IPS-11a (cell line): ENCODE data around the gene PEX11G.
"Not testable (repeated sequence)": the region's sequence is repeated elsewhere in the genome, so short reads cannot be mapped to it uniquely, and the experiment has no call there.

Experiments
- H3K4me3 ChIP-seq: one replicate; pipeline ENCODE4 v1.5.1; 2013; ENCODE audit warnings: low read depth, low read length, control low read depth

The PEX11G gene

DNA sequence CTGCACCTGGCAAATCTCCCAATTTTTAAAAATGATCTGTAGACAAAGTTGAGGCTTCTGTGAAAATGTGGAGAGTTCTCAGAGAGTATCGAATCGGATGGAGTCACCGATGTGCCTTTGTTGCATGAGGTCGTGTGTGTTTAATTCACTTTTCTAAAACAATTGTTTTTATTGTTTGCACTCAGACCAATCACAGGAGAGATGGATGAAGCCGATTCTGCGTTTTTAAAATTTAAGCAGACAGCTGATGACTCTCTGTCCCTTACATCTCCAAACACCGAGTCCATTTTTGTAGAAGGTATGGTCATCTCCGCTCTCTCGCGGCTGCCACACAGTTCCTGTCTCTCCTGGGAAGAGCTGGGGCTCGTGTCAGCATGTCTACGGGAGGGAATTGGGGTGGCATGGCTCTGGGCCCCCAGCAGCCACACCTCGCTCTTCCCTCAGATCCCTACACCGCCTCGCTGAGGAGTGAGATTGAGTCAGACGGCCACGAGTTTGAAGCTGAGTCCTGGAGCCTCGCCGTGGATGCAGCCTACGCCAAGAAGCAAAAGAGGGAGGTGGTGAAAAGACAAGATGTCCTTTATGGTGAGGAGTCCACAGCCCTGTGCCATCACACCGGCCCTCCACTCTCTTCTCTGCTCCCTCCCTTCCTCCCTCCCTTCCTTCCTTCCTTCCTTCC is 47.2 kb downstream of the PEX11G start:
- H3K4me3 ChIP-seq: no peak overlapping the region

DNA sequence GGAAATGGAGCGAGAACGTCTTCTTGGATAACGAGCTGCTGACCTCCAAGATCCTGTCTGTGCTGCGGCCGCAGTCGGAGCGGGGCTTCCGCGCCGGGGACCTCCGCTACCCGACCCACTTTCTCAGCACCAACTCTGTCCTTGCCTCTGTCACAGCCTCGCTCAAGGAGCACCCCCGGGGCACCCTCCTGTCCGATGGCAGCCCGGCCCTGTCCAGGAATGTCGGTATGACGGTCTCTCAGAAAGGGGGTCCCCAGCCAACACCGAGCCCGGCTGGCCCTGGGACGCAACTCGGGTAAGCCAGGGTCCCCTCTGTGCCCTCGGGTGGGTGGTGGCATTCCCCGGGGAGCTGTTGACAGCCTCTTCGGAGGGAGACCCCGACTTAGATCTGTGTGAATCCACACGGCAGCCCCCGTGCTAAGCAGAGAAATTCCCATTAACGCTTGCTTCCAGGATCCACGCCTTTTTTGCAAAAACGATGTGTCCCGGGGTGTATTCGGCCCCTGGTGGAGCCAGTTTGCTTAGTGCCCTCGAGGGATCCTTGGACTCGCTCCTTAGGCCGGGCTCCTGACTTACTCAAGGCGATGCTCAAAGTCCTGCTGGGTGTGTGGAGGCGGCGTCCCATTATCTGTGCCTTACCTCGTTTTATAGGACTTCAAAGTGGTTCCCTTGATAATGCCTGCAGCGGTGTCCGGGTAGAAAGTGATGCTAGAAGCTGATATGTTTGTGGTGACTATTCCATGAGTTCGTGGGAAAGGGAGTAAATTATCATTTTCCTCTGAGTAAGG is 48.5 kb downstream of the PEX11G start:
- no peak overlapping the region for H3K4me3 ChIP-seq

DNA sequence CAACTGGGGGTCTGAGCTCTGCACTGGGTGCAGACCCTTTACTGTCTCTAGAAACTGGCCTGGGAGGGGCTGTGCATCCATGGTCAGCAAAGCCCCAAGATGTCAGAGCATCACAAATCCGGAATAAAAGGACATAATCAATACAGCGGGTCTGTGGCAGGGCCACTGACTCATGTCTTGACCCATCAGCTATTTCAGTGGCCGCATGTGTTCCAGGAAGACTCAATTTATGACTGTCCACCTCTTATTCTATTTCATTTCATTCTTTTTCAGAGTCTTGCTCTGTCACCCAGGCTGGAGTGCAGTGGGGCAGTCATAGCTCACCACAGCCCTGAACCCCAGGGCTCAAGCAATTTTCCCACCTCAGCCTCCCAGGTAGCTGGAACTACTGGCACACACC is 53.2 kb downstream of the PEX11G start:
- no peak overlapping the region for H3K4me3 ChIP-seq

DNA sequence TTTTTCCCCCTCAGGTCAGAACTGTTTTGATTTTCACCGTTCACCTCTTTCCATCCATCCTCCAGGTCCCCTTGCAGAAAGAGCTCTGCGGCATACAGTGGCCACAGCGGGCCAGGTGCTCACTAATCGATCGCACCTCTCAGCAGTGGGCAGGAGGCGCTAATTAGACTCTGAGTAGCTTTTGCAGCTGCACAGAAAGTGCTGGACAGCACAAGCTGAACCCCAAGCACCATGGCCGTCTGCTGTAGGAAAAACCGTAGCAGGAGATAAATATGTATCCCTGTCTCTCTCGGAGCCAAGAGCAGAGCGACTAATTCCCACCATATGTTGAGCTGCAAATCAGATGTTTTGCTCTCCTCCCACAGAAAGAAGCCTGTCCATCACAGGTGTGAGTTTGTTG is 54.4 kb downstream of the PEX11G start:
- no peak overlapping the region for H3K4me3 ChIP-seq

DNA sequence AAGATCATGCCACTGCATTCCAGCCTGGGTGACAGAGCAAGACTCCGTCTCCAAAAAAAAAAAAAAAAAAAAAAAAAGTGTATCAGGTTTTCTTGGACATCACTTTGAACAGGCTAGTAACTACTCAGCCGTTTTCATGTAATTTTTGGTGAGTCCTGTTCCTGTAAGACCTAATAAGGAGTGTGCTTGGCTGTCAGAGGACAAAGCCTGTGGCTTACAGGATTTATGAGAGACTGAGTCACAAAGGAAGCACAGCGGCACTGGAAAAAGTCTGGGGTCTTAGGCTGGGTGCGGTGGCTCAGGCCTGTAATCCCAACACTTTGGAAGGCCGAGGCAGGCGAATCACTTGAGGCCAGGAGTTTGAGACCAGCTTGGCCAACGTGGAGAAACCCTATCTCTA is 55.4 kb downstream of the PEX11G start:
- not testable (repeated sequence) for H3K4me3 ChIP-seq

DNA sequence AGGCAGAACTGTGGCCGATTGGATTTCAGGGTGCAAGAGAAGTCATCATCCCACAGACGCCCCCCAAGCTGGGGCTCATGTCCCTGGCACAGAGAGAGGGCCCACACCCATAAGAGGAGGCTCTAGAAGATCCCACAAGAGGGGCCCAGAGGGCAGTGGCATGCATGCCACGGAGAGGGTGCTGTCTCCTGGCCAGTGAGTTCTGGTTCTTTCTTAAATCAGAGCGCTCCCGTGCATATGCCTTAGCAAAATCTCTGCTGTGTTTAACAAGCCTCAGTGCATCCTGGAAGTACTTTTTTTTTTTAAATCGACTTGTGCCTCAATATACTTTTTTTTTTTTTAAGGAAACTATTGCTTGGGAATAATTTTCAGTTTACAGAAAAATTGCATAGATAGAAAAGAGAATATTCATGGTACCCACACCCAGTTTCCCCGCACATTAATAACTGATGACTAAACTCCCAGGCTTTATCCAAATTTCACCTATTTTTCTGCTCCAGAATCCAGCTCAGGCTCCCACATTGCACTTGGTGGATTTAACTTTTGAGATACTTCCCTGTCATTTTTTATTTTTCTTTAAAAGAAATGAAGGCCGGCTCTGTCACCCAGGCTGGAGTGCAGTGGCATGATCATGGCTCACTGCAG is 59.1 kb downstream of the PEX11G start:
- no peak overlapping the region for H3K4me3 ChIP-seq

DNA sequence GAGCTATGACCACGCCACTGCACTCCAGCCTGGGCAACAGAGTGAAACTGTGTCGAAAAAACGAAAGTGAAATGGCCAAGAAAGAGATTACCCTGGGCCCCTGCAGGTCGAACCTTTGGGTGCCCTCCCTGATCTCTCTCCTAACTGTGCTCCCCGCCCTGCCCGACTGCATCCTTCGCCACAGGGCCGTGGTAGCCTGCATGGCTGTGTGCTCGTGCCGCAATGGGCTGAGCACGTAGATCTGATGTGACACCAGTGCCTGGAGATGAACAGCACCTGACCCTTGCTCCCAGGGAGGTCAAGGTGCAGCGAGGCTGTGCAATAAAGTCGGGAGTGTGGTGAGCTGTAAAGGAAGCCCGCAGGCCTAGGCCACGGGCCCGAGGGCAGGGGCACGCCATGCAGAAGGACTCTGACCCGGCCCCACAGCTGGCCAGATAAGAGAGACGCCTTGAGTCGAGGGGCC is 60.2 kb downstream of the PEX11G start:
- H3K4me3 ChIP-seq: no peak overlapping the region

DNA sequence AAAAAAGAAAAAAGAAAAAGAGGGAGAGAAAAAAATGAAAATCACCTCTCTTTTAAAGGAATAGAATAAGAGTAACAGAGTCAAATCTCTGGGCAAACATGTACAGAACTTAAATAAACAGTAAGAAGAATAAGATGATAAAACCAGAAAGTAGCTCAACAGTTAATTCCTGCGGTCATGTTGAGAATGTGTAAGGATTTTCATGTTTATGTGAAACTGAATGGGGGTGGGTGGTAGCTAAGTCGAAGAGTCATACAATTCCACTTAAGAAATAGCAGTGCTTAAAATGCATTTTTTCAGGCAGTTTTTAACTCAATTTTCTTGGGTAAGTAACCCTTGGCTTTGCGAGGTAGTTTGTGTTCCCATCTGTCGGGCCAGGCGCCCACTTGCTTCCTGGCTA is 60.9 kb downstream of the PEX11G start:
- H3K4me3 ChIP-seq: no peak overlapping the region

DNA sequence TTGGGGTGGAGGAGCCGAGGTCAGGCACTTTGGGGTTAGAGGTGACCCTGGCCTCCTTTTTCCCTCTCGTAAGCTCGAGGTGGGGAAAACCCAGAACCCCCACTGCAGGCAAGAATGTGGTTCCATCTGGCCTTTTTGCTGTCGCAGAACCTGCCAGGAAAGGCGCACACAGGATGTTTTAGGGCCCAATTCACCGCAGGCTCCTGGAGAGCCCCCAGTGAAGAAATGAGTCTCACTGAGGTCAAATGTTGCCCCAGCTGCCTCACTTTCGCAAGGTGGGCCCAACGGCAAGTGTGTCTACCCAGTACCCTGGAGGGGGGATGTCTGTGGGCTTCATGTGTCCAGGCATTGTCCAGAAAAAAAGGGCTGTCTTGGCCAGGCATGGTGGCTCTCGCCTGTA is 61.8 kb downstream of the PEX11G start:
- no peak overlapping the region for H3K4me3 ChIP-seq
